IPS-20b (cell line): ENCODE results near the gene TTC28.

ENCODE experiments used
- H3K27ac ChIP-seq: one replicate; pipeline ENCODE4 v1.5.1; 2013; ENCODE audit warnings: low read length
- H3K27me3 ChIP-seq: 2 replicates; pipeline ENCODE4 v1.6.1; 2013; ENCODE audit warnings: mild to moderate bottlenecking, low read length, inconsistent platforms; ENCODE audit not compliant: insufficient read depth
- H3K36me3 ChIP-seq: 2 replicates; pipeline ENCODE4 v1.6.1; 2013; ENCODE audit warnings: low read depth, mild to moderate bottlenecking, inconsistent platforms, low read length, moderate library complexity; ENCODE audit not compliant: insufficient read depth
- H3K4me1 ChIP-seq: 2 replicates; pipeline ENCODE4 v1.6.1; 2013; ENCODE audit warnings: mild to moderate bottlenecking, control low read depth, inconsistent platforms, low read length, moderate library complexity; ENCODE audit not compliant: insufficient read depth
- H3K4me3 ChIP-seq: 2 replicates; pipeline ENCODE4 v1.5.1; 2013; ENCODE audit warnings: mild to moderate bottlenecking, low read length, inconsistent platforms
- H3K9ac ChIP-seq: 2 replicates; pipeline ENCODE4 v1.6.1; 2013; ENCODE audit warnings: low read depth, mild to moderate bottlenecking, inconsistent platforms, low read length, moderate library complexity
- H3K9me3 ChIP-seq: 2 replicates; pipeline ENCODE4 v1.6.1; 2013; ENCODE audit warnings: mild to moderate bottlenecking, low read depth, low read length, inconsistent platforms; ENCODE audit not compliant: insufficient read depth

Gene TTC28

DNA sequence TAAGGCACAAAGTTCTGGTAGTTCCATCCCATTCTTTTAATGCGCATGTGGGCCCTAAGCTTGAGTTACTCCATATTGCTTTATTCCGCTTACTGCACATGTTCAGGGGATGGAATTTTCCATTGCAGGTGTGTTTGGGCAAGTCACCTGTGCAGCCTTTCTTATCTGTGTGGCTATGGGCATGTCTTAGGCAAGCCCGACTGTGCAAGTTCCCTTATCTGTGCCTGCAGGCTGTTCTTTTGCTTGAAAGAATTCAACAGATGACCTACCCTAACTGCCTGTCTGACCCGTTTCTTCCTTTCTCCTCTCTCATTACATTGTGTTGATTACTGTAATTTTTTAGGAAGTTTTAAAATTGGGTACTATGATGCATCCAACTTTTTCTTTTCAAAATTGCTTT lies 363.6 kb downstream of the TTC28 start:
- no peaks in the 10 kb centered on the region; the same call in 1 of the 2 replicates for H3K4me1 ChIP-seq
- H3K9ac ChIP-seq = no peak overlapping the region
- H3K27ac ChIP-seq = no peak overlapping the region
- H3K27me3 ChIP-seq = no peaks in the 10 kb centered on the region
- H3K36me3 ChIP-seq = no peaks in the 10 kb centered on the region
- no peak overlapping the region for H3K4me3 ChIP-seq
- 0 out of 2 replicates have a peak, but pooled peaks cover 3% of the 10 kb centered on the region for H3K9me3 ChIP-seq

DNA sequence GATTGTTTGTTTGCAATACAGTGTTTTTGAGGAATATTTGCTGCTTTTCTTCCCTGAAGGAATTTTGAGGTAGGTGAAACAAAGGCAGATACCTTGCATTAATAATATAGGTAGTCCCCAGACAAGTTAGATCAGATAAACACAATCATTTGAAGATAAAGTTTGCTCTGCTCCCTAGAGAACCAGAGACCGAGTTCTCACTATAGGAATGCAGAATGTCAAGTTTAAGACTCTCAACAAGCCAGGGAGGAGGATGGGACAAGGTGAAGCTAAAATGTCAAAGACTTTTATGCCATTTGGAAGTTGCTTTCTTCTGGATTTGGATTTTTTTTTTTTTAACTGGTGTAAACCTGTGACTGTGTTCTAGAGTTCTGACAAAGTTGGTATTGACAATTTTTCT lies 364.7 kb downstream of the TTC28 start:
- no peak overlapping the region for H3K4me3 ChIP-seq
- no peaks in the 10 kb centered on the region for H3K27me3 ChIP-seq
- no peak overlapping the region for H3K9ac ChIP-seq
- H3K27ac ChIP-seq = no peak overlapping the region
- no peaks in the 10 kb centered on the region for H3K36me3 ChIP-seq
- H3K4me1 ChIP-seq = no peaks in the 10 kb centered on the region
- H3K9me3 ChIP-seq = 0 out of 2 replicates have a peak, but pooled peaks cover 3% of the 10 kb centered on the region

DNA sequence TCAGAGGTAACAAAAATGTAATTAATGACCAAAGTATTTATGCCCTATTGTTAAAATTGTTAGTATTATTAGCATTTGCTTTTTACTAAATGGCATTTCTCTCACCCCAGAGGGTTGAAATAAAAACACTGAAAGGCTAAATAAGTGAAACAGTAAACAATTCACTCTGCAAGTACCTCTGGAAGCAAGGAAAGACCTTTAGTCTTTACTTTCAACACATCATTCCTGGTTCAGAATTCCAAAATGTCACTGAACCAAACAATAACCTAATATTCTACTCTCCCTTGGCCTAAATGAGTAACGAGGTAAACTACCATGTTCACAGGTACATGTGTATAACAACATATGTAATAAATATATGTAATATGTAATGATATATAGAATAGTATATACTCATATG lies 369.3 kb downstream of the TTC28 start:
- Histone ChIP-seq H3K9ac (no peak overlapping the region), H3K4me1 (no peaks in the 10 kb centered on the region), H3K27ac (no peak overlapping the region), H3K4me3 (no peak overlapping the region), H3K36me3 (no peaks in the 10 kb centered on the region), H3K27me3 (no peaks in the 10 kb centered on the region), H3K9me3 (no peaks in the 10 kb centered on the region)

DNA sequence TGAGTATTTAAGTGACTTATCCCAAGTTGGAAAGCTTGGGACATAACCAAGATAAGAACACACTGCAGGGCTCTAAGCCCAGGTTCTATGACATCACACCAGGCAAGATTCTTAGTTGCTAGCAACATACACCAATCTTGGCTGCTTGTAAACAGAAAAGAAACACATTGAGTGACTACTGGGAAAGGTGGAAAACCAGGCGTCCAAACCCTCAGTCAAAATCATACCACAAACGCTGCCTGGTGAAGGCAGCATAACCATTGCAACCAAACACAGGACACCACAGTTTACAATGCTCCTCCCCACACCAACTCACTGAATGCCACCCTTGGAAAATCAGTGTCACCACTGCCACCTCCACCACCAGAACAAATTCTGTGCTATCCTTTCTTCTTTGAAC lies 379.9 kb downstream of the TTC28 start:
- Histone ChIP-seq H3K36me3 (no peaks in the 10 kb centered on the region), H3K4me3 (no peak overlapping the region), H3K9ac (no peak overlapping the region), H3K27ac (no peak overlapping the region), H3K27me3 (no peaks in the 10 kb centered on the region), H3K4me1 (peaks cover 5% of the 10 kb centered on the region; the same call in 1 of the 2 replicates), H3K9me3 (no peaks in the 10 kb centered on the region)

DNA sequence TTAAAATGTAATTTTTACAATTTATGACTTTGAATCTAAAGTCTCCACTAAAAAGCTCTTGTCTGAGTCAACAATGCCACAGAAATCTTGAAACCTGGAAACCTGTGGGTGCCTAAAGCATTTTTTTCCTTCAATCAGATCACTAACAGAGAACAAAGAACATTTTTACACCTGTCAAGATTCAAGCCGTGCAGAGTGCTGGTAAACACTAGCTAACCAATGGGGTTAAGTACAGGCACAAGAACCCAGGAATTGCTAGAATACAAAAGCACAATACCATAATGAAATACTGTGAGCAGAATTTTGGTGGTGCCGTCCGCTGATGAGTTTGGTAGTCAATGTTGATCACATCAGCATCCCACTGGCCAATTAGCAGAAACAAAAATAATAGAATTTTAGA lies 380.3 kb downstream of the TTC28 start:
- no peak overlapping the region for H3K4me3 ChIP-seq
- no peaks in the 10 kb centered on the region for H3K36me3 ChIP-seq
- no peaks in the 10 kb centered on the region for H3K9me3 ChIP-seq
- no peaks in the 10 kb centered on the region for H3K27me3 ChIP-seq
- peaks cover 5% of the 10 kb centered on the region; the same call in 1 of the 2 replicates for H3K4me1 ChIP-seq
- H3K9ac ChIP-seq = no peak overlapping the region
- no peak overlapping the region for H3K27ac ChIP-seq

DNA sequence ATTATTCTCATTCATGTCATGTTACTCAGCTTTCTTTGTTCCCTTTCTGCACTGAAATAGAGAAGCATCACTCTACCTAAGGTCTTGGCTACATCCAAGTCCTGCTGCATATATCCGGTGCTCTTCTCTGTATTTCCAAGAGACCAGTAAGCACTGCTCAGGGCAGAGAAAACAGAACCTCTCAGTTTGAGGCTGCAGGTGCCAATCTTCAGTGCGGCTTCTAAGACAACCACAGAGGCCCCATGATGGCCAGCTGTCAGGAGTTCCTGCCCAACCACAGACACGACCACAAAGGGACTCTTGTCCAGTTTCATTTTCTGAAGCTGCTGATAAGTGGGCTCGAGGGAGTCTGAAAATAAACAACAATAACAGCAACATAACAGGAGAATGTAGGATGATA lies 382.1 kb downstream of the TTC28 start:
- no peak overlapping the region for H3K27ac ChIP-seq
- H3K27me3 ChIP-seq = no peaks in the 10 kb centered on the region
- H3K4me1 ChIP-seq = peaks cover 5% of the 10 kb centered on the region; the same call in 1 of the 2 replicates
- no peak overlapping the region for H3K4me3 ChIP-seq
- no peaks in the 10 kb centered on the region for H3K9me3 ChIP-seq
- H3K36me3 ChIP-seq = no peaks in the 10 kb centered on the region
- no peak overlapping the region for H3K9ac ChIP-seq

DNA sequence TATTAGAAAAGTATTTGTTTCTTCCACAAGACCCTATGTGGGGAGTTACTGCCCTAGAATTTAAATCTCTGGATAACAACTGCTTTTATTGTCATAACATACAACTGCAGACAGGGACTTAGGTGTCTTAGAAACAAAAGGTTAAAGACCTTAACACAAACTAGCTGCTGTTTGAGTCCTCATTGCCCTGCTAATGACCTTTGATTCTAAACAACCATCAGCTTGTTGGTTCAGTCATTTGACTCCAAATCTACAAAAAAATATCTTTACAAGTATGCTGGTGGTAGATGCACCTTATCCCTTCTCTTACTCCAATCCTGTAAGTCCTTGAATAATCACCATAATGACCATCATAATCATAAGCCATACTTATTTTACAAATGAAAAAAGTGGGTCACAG lies 383.2 kb downstream of the TTC28 start:
- H3K36me3 ChIP-seq = no peaks in the 10 kb centered on the region
- H3K27ac ChIP-seq = no peak overlapping the region
- no peaks in the 10 kb centered on the region for H3K27me3 ChIP-seq
- no peaks in the 10 kb centered on the region for H3K9me3 ChIP-seq
- no peak overlapping the region for H3K9ac ChIP-seq
- peaks cover 5% of the 10 kb centered on the region; the same call in 1 of the 2 replicates for H3K4me1 ChIP-seq
- no peak overlapping the region for H3K4me3 ChIP-seq

DNA sequence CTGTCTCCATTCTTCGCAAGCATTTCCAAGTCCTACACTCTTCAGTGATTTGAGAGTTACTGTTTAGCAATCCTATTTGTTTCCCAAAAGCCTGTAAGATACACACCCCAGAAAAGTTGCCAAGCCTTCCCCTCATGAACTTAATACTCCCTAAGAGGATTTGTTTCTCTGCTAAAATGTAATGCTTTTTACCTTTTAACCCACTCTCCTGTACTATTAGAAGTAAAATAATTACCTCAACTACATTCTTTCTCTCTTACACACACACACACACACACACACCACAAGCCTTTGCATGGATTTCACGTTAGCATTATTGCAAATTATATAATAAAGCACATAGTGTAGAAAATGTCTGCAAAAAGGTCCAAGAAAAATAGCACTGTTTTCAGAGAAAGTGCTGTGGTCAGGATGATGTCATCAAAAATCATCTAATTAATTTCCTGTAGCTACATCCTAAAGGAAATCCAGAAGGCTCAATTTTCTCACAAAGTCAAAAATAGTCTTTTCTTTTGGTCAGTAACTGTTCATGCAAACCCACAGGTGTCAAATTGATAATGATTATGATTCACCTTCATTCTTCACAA lies 396.5 kb downstream of the TTC28 start:
- peaks cover 6% of the 10 kb centered on the region; the same call in 1 of the 2 replicates for H3K4me1 ChIP-seq
- no peak overlapping the region for H3K27ac ChIP-seq
- no peak overlapping the region for H3K9ac ChIP-seq
- no peak overlapping the region for H3K4me3 ChIP-seq
- H3K27me3 ChIP-seq = no peaks in the 10 kb centered on the region
- no peaks in the 10 kb centered on the region for H3K36me3 ChIP-seq
- no peaks in the 10 kb centered on the region for H3K9me3 ChIP-seq

DNA sequence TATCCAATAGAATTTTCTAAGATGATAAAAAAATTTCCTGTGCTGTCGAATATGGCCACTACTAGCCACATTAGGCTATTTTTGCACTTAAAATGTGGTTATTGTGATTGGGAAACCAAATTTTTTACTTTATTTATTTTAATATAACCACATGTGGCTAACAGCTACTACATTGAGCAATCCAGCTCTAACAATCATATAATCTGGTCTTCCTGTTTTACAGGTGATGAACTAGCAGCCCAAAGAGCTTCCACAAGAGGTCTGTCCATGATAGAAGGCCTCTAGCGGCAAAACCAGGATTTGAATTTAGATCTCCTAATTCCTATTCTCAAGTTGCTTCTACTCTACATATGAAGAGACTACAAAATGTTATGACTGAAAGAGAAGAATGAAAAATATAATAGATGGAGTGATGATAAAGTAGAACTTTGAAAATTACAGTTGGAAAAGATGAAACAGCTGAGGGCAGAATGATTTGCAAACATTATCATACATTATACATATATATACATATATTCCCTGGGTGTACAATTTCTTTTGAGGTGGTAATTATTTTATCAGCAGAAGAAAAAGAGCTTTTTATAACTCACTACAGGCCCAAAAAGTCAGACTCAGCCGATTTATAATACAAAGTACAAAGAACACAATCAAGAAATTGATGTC lies 397.1 kb downstream of the TTC28 start:
- Histone ChIP-seq H3K36me3 (no peaks in the 10 kb centered on the region), H3K27me3 (no peaks in the 10 kb centered on the region), H3K4me1 (peaks cover 6% of the 10 kb centered on the region), H3K9ac (no peak overlapping the region), H3K27ac (no peak overlapping the region), H3K4me3 (no peak overlapping the region), H3K9me3 (no peaks in the 10 kb centered on the region)

DNA sequence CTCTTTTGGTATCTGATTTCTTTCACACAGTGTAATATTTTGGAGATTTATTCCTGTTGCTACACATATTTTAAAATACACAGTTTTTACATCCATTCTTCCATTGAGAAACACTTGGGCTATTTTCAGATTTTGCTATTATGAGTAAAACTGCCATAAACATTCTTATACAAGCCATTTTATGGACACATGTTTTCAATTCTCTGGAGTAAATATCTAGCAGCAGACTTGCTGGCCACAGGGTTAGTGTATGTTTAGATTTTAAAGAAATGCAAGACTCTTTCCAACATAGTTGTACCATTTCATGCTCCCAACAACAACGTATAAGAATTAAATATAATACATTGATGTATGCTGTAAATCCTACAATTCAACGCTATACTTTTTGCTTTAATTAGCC lies 399.8 kb downstream of the TTC28 start:
- no peaks in the 10 kb centered on the region for H3K27me3 ChIP-seq
- no peak overlapping the region for H3K27ac ChIP-seq
- H3K9ac ChIP-seq = no peak overlapping the region

DNA sequence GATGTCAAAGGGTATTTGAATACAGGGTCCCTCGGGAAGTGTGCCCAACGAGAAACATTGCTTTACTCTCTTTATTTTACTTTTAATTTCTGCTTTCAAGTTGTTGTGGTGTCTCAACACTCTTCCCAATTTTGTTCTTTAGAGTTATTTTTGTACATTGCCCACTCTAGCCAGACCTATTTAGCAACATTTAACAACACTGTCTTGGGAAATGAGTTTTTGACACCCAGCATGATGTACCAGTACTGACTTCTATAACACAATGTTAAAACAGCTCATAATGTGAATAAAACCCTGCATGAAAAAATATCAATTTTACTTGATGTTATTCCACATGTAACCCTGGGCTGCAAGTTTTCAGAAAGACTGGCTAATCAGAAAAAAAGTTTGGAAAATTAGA lies 410.4 kb downstream of the TTC28 start:
- Histone ChIP-seq H3K4me3 (no peak overlapping the region), H3K27ac (no peak overlapping the region), H3K4me1 (peaks cover 17% of the 10 kb centered on the region; the same call in 1 of the 2 replicates), H3K36me3 (no peaks in the 10 kb centered on the region), H3K9ac (no peak overlapping the region), H3K9me3 (no peaks in the 10 kb centered on the region), H3K27me3 (no peaks in the 10 kb centered on the region)

More for the DNA sequence above, 399.8 kb downstream of the TTC28 start:
- H3K4me3 ChIP-seq = no peak overlapping the region
- no peaks in the 10 kb centered on the region for H3K36me3 ChIP-seq
- H3K9me3 ChIP-seq = no peaks in the 10 kb centered on the region
- H3K4me1 ChIP-seq = peaks cover 17% of the 10 kb centered on the region

DNA sequence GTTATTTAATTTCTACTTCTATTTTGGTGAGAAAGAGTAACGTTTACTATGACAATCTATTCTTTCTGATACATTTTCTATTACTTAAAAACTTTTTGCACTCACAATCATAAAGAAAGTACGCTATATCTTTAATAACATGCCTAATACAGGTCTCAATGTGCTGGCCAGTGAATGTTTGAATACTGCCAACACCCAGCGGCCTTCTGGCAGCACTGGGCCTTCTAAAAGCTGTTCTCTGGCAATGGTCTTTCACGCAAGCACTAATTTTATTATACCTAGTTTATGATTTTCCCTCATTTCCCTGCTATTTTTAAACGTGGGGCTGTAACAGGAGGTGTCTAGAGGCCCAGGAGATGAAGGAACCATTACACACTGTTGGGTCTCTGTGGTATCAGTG lies 410.8 kb downstream of the TTC28 start:
- Histone ChIP-seq H3K36me3 (no peaks in the 10 kb centered on the region), H3K27ac (no peak overlapping the region), H3K4me3 (no peak overlapping the region), H3K27me3 (no peaks in the 10 kb centered on the region), H3K9ac (no peak overlapping the region), H3K9me3 (no peaks in the 10 kb centered on the region), H3K4me1 (peaks cover 17% of the 10 kb centered on the region; the same call in 1 of the 2 replicates)
